ENCODE results near the gene NELL1.

Gene NELL1

DNA sequence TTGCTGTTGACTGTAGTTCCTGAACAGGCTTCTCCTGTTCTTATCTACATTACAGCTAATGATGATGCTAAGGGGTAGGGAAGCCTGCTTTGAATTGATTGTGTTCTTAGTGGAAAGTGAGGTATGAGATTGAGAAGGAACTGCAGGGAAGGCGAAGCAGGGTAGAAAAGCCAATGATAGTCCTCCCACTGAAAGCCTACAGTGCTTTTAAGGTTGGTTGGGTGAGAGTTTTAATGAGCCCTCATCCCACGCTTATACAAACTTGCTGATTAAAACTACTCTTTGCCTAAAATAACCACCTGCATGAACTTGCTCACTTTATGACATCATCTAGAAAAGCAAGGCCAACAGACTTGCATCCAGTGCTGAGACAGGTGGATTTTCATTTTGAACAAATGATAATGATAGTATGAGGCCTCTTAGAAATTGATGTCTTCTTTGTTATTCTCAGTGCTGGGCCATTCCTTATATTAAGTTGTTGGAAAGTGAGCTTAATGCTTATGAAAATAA lies 891.1 kb downstream of the NELL1 start:
- TF ChIP-seq GATA2 (IDR thresholded peaks at IDR 0.05; ENCODE audit: low read depth, low read length) (no peak), GATA3 (IDR thresholded peaks at IDR 0.05; ENCODE audit: low read depth, low read length) (no peak)

DNA sequence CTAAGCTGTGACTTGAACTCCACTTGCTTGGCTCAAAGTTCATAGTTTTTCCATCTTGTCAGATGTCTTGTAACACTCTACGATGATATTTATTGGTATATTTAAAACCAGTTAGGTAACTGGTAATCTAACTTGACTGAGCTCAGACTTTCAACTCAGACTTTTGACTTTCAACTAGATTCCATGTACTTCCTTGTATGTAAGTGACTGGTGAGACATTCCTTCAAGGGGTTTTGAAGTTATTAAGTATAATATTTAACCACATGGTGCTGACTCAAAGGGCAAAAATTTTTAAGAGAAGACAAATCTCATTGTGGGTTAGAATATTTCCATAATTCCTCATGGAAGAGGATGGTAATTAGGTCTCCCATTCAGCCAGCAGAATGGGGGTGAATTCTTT lies 892.2 kb downstream of the NELL1 start:
- TF ChIP-seq GATA2 (IDR thresholded peaks at IDR 0.05; ENCODE audit: low read depth, low read length) (no peak), GATA3 (IDR thresholded peaks at IDR 0.05; ENCODE audit: low read depth, low read length) (no peak)

DNA sequence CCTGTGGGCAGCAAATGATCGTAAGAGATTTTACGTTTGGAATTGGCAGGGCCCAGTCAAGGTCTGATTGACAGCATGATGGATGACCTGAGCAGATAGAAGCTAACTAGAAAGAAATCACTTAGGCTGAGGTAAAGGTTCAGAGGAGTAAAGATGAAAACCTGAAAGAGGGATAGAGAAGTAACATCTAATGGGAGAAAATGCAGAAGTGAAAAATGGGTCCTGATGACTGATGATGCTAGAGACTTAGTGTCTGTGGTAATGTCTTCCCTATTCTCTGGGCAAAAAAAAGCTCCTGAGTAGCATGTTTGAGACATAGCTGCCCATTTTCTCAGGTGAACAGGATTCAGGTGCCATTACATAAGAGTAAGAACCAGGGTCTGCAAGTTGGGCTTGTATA lies 894.7 kb downstream of the NELL1 start:
- TF ChIP-seq GATA2 (IDR thresholded peaks at IDR 0.05; ENCODE audit: low read depth, low read length) = no peak
- TF ChIP-seq GATA3 (IDR thresholded peaks at IDR 0.05; ENCODE audit: low read depth, low read length) = no peak

DNA sequence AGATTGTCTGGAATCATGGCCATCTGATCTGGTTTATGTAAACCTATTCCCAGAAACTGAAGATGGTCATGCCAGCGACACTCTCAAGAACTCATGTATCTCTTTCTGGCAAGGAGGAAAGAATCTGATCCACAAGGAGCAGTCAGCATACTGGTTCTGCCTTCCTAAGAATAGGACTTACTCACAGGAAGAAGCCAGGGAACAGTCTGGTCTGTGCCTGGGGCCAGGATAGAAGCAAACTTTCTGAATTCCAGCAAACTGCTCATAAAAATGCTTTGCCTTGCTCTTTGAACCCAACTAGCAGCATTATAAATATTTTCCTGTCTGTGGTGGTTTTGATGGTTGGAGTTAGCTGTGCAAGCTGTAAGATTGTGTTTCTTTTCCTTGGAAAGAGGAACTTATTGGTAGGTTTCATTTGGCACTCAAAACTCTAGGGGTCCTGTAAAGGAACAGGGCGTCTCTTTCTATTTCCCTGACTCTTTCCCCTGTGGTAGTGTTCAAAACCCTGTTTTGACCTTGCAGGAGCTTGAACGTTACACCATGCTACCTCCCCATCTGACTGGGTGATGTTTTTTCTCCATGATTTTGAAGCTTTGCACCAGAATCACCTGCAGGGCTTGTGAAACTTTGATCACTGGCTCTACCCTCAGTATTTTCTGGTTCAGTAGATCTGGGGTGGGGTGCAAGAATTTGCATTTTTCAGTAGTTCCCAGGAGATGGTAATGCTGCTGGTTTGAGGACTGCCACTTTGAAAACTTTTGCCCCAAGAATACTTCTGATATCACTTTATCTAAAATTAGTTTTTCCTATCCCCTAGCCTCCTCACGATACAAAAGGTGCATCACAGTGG lies 895.7 kb downstream of the NELL1 start:
- TF ChIP-seq GATA3 (IDR thresholded peaks at IDR 0.05; ENCODE audit: low read depth, low read length) (no peak), GATA2 (IDR thresholded peaks at IDR 0.05; ENCODE audit: low read depth, low read length) (no peak)

DNA sequence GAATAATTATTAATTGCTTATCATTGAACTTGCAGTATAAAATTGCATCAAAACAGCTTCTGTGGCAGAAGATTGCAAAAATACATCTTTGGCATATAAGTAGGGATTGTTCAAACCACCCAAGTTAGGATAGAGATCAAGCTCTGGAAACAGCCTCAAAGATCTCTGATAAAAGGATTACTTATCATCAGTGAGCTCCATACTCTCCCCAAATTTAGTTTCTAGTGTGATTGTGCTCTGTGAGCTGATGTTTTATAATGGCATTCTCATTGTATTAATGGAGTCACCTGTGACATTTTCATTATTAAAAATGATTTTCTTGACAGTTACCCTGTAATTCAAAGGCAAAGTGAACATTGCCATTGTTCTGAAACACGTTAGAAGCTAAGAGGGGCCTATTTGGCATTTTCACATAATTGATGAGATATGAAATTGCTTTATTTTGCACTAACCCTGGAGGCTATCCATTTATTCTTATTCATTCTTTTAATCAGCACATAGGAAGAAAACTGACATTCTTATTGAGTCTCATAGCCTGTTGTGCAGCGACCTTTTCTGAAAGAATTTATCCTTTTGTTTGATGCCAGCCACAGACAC lies 897.2 kb downstream of the NELL1 start:
- peak; percentile 90 for TF ChIP-seq GATA3 (IDR thresholded peaks at IDR 0.05; ENCODE audit: low read depth, low read length)
- TF ChIP-seq GATA2 (IDR thresholded peaks at IDR 0.05; ENCODE audit: low read depth, low read length) = peak; percentile 41; the same call in 1 of the 2 replicates

DNA sequence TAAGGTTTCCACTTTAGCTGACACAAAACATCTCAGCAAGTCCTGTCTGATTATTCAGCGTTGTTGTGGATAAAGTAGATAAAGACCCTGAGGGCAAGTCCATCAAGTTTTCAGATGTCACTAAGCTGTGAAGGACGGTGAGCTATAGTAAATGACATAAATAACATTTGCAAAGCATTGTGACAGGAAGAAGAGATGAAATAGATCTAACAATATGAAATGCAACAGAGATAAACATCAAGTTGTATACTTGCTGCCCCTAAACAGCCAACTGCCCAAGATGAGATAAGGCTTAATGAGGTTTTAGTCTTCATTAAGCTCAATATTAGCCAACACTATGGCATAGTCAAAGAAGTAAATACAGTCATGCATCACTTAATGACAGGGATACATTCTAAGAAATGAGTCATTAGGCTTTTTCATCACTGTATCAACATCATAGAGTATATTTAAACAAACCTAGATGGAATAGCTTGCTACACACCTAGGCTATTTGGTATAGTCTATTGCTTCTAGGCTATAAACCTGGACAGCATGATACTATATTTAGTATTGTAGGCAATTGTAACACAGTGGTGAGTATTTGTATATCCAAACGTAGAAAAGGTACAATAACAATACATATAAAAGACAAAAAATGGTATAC lies 898.4 kb downstream of the NELL1 start:
- TF ChIP-seq GATA3 (IDR thresholded peaks at IDR 0.05; ENCODE audit: low read depth, low read length) (peak; percentile 98), GATA2 (IDR thresholded peaks at IDR 0.05; ENCODE audit: low read depth, low read length) (peak; percentile 73)

GRCh38 chr11:21572210-21572609 lies 902.8 kb downstream of the NELL1 start:
- no peak for TF ChIP-seq GATA2 (IDR thresholded peaks at IDR 0.05; ENCODE audit: low read depth, low read length)
- no peak for TF ChIP-seq GATA3 (IDR thresholded peaks at IDR 0.05; ENCODE audit: low read depth, low read length)

DNA sequence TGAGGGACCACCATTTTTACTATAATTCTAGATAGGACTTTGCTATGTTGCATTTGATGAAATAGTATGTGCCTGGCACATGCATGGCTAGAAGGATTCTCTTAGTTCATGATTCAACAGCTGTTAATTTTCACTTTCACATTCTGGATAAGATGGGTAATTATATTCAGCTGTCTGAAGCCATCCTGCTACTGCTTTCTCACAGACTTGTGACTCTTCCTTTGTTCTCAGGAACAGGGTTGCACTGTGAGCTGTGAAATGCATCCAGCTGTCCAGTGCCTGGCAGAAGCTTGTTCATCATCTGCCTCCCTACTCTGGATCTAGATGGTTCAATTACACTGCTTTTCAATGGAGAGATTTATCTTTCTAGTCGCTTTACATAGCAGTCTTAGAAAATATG lies 913.4 kb downstream of the NELL1 start:
- no peak for TF ChIP-seq GATA2 (IDR thresholded peaks at IDR 0.05; ENCODE audit: low read depth, low read length)

DNA sequence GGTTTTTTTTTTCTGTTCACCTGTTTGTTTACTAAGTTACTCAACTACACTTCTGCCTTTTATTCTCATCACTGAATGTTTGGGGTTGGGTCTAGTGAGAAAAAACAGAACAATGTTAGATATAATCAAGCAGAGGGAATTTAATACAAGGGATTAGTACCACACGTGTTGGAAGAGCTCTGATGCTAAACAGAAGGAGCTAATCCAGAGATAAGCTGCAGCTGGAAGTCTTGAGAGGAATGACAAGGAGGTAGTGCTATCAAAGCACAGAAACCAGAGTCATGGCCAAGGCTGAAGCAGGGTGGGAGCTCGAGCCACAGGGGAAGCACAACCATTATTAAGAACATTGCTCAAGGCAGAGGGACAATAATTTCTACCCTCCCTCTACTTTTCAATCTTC lies 919.4 kb downstream of the NELL1 start:
- peak; percentile 76 for TF ChIP-seq GATA3 (IDR thresholded peaks at IDR 0.05; ENCODE audit: low read depth, low read length)
- peak; percentile 72 for TF ChIP-seq GATA2 (IDR thresholded peaks at IDR 0.05; ENCODE audit: low read depth, low read length)

GRCh38 chr11:21602699-21603098 lies 933.3 kb downstream of the NELL1 start:
- no peak for TF ChIP-seq GATA3 (IDR thresholded peaks at IDR 0.05; ENCODE audit: low read depth, low read length)
- no peak for TF ChIP-seq GATA2 (IDR thresholded peaks at IDR 0.05; ENCODE audit: low read depth, low read length)

- TF ChIP-seq GATA3 (IDR thresholded peaks at IDR 0.05; ENCODE audit: low read depth, low read length) = no peak
- TF ChIP-seq GATA2 (IDR thresholded peaks at IDR 0.05; ENCODE audit: low read depth, low read length) = no peak
Measured at GRCh38 chr11:21603886-21604285, 934.5 kb downstream of the NELL1 start.

DNA sequence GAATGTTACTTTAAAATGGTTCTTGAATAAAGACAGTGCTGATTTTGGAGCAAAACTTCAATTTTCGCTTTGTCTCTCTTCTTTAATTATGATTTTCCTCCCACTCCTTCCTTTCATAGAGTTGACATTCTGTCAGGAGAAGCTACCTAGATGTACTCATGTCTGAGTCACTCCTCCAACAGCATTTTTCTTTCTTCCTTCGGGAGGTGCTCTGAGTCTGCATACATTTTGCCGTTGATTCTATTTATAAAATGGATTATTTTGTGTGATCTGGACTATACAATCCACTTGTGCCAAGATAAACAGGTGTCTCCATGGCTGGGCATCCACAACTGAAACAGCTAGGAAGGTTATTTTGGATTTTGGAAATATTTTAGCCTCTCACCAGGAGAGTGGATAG lies 935.2 kb downstream of the NELL1 start:
- TF ChIP-seq GATA3 (IDR thresholded peaks at IDR 0.05; ENCODE audit: low read depth, low read length) (no peak), GATA2 (IDR thresholded peaks at IDR 0.05; ENCODE audit: low read depth, low read length) (no peak)

DNA sequence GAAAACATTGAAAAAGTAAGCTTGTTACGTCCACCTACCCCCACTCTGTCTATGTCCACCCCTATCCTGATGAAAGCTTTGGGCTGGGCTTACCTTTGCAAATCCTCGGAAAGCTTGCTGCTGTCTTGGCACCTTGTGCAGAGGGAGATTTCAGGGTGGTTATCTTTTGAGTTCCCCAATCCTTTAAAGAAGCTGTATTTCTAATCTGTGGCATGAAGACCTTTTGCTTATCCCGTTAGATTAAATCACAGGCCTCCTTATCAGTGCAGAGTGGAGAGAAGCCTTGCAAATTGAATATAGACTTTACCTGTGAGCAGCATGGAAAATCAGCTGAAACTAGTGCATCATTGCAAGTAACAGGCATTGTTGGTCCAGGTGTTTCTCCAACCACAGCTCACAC lies 942.9 kb downstream of the NELL1 start:
- TF ChIP-seq GATA2 (IDR thresholded peaks at IDR 0.05; ENCODE audit: low read depth, low read length) = no peak
- no peak for TF ChIP-seq GATA3 (IDR thresholded peaks at IDR 0.05; ENCODE audit: low read depth, low read length)

GRCh38 chr11:21614961-21615360 lies 945.6 kb downstream of the NELL1 start:
- TF ChIP-seq GATA2 (IDR thresholded peaks at IDR 0.05; ENCODE audit: low read depth, low read length) (no peak), GATA3 (IDR thresholded peaks at IDR 0.05; ENCODE audit: low read depth, low read length) (no peak)
